NCI-H2107 treated with DMSO at 0.1 percent for 48 hours (cell line): ENCODE results near the gene TIAM1.
"Not testable (repeated sequence)": the region's sequence is repeated elsewhere in the genome, so short reads cannot be mapped to it uniquely, and the experiment has no call there.

Source experiments
- DNase-seq: peaks from one replicate; lab custom pipeline; 2025; ENCODE audit not compliant: unreplicated experiment; lab: John Stamatoyannopoulos, UW

Gene TIAM1

DNA sequence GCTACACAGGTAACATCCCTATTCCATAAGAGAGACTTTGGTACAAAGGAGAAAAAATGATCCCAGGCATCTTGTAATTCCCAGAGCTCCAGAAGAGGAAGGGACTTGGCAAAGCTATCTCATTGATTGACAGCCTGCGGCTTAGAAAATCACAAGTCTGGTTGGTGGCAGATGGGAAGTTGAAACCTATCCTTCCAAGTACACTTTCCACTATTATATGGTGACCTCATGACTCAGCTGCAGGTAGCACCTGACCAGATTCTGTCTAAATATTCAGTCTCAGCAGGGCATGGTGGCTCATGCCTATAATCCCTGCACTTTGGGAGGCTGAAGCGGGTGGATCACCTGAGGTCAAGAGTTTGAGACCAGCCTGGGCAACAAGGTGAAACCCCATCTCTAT is 89.9 kb downstream of the TIAM1 start:
- DNase-seq: no peak

DNA sequence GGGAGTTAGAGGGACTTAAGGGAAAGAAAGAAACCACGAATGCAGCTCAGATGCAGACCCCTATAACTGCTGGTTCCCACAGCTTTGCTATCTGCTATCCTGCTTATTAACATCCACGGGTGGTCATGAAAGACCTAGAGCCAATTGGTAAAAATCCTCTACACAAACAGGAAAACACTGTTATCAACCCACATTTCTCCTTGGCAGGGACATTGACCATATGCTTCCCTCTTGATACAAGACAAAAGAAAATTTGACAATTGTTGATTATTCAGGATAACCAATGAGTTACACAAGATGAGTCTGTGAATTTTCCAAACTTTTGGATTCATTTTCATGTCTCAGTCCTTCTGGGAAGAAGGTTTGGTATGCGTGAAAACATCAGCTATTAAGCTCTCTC is 90.4 kb downstream of the TIAM1 start:
- DNase-seq: no peak

DNA sequence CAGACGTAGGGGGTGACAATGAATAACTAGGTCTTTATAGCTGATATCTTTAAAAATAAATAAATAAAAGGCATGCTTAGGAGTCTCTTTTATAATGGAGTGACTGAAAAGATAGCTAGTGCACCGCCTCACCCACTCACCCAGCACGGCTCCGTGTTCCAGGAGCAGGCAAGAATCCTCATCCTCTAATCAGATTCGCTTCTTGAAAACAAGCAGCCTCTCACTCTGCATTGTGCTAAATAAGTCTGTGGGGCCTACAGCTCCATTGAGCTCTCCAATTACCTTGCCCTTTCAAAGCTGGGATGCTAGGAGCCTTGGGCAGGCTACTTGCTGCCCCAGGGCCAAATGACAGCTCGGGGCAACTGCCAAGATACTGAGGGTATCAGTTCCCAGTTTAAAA is 91.5 kb downstream of the TIAM1 start:
- DNase-seq: no peak

DNA sequence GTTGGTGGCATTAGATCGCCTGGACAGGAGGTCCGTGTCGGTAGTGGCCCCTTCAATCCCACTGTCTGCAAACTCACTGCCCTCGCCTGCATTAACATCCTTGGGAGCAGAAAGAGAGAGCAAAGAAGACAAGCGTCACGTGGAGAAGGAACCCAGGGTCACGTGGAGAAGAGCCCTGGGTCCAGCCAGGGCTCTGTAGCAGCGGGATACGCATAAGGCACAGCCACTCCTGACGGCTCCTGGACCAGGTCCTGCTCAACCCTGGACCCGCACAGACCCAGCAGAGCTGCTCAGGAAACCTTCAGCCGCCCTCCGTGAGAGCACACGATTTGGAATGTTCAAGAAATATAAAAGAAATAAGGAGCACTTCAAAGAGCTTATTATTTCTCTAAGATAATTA is 92.0 kb downstream of the TIAM1 start:
- no peak for DNase-seq

DNA sequence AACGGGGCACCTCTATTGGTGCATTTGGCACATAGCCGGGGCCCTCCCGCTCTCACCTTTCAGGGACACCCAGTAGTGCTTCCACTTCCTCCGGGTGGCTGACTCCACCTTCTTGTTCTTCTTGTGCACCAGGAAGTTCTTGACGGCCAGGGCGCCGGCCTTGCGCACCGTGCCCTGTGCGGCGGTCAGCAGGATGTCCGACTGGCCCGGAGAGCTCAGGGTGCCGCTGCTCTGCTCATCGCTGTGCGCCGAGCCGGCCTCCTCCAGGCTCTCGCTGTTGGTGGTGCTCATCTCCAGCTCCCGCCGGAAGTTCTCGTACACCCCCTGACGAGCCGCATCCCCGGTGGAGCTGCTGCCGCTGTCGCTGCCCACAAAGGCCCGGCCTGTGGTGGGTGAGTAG is 92.4 kb downstream of the TIAM1 start:
- DNase-seq: no peak

DNA sequence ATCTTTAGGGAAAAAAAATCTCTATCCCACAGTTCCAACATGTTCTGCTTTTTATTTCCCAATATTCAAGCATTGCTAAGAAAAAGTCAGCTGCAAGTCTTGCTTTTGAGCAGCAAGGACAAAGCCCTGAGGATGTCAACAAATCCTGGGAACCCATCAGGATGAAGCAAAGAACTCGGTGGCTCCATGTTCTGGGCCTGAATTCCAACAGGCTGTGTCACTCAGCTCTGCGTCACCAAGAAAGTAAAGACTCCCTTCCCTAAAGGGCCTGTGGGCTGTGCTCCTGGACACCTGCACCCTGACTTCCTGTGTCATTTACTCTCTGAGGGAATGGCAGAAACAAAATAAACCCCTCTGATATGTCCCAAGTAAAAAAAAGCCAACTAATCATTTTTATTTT is 95.5 kb downstream of the TIAM1 start:
- DNase-seq: no peak

DNA sequence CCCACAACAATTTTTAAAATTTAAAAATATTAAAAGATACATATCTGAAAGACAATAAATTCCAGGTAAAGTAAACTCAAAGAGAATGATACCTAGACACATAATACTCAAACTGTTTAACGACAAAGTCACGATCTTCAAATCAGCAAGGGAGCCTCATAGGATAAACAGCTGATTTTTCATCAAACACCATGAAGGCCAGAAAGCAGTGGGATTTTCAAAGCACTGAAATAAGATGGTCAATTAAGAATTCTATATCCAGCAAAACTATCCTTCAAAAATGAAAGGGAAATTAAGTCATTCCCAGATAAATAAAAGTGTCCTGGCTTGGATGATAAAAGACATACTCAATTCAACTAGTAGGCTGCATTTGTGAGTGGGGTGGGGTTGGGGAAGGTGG is 100.5 kb downstream of the TIAM1 start:
- no peak for DNase-seq

DNA sequence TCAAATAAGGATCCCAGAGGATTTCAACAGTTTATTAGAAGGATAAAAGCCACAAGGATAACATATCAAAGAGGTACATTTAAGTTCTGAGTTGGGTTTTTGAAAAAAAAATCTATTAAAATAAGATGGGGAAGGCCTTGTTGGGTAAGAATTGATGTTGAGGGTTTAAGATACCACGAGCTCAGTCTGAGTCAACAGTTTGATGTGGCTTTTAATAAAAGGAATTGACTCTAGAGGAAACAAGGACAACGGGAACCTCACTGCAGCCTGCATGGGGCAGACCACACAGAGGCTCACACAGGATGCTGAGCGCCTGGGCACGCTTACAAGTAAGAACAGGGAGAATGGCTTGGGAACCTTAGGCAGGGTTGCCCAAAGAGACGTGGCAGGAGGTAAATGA is 107.5 kb downstream of the TIAM1 start:
- no peak for DNase-seq

DNA sequence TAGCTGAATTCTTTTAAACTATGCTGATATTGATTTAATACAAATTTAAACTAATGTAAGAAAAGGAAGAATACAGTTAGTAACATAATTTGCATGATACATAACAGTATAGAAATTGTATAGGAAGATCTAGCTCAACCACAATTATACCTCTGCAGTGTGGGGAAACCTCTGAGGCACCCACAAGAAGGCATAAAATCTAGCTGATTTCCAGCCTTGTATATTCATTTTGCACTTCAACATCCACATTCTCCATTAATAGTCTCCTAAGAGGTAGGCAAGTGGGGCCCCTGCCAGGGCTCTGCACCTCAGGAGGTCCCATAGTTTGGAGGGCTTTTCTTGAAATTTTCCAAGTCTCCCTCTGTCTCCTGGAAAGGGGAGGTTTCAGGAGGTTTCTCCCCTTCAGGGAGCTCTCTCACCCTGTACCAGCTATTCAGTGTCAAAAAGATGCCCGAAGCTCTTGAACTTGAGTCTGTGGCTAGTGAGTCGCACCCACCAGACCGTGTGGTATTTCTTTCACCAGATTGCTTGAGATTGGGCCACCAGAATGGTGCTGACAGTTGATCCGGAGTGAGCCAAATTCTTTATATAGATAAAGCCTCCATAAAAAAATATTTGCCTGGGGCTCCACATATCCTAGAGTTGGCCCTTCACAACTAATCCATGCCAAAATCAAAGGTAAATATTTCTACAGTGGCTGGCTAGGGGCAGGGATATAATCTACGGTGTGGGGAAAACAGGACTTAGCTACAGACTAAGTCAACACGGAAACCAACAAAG is 108.2 kb downstream of the TIAM1 start:
- DNase-seq: no peak

DNA sequence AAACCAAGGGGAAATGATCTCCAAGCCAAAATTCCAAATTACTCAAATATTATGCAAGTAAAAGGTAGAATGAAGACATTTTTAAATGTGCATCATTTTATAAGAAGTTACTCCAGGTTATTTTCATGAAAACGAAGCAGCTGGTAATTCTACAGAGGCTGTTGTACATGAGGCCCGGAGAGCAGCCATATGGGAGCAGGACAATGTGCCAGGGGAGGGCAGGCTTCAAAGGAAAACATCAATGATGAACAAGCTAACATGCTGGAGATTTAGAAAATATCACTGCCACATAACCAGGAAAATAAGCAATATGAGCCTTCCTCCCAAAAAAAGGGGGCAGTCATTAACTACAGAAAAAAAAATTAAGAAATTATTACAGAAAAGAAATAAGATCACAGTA is 109.1 kb downstream of the TIAM1 start:
- DNase-seq: no peak

DNA sequence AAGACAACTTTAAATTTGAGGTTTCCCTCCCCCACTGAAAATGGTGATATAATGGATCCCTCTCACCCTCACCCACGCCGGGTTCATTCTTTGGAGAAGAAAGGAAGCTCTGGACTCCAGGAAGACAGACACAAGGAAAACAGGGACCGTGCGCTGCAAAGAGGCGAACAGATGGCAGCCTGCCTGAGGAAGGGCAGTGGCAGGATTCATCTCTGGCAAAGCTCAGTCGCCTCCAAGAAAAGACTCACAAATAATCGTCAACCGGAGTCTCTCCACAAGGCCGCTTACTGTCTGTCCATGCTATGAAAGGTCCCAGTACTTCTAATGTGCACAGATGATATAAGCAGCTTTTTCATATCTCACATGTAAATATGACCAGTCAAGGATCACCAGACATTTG is 110.3 kb downstream of the TIAM1 start:
- DNase-seq: no peak

DNA sequence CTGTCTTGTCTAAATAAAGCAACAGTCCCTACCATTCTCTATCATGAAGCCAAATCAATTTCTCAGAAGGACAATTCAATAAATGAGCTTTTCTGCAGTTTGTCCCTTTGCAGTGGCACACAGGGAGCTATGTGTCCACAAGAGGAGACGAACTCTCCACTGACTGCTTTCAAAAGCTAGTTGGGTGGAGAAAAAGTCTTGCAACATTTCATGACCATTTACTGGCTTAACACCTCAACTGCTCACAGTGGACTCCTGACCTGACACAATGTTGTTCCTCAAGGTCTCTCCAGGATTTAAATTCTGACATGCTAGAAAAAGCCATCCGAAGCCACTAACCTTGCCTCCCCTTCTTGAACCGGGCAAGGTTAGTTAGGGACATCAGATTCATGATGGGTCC is 111.7 kb downstream of the TIAM1 start:
- DNase-seq: no peak

DNA sequence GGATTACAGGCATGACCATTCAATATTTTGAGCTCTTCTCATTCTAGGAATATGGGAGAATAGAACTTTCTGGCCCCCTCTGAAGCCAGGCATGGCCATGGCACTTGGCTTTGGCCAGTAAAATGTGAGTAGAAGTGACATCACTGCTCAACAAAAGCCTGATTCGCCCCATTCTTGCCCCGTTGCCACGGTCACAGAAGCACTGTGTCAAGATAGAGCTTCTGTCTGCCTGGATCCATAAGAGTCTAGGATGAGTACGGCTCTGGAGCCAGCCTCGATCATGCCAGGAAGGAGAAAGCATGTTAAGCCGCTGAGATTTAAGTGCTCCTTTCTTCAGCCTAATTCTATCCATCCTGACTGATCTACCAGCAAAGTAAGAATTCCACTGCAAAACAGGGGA is 113.1 kb downstream of the TIAM1 start:
- DNase-seq: no peak

DNA sequence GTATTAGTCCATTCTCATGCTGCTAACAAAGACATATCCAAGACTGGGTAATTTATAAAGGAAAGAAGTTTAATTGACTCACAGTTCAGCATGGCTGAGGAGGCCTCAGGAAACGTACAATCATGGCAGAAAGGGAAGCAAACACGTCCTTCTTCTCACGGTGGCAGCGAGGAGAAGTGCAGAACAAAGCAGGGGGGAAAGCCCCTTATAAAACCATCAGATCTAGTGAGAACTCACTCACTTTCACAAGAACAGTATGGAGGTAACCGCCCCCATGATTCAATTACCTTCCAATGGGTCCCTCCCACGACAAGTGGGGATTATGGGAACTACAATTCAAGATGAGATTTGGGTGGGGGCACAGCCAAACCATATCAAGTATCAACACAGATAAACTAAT is 115.3 kb downstream of the TIAM1 start:
- not testable (repeated sequence) for DNase-seq

DNA sequence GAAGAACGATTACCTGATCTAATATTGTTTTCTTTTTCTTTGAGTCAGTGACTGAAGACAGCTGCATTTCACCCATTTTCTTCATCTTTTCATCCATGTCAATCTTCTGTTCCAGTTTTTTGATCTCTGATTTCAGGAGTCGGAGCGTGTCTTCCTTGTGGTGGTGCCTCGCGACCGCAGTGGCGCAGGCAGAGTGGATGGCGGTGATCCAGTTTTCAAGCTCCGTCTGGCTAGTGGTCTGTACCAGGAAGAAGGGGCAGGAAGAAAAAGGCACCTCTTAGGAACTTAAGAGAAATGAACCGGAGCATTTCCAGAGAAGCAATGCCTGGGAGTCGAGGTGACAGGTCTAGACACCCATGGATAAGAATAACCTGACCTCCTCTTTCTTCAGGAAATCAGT is 118.3 kb downstream of the TIAM1 start:
- DNase-seq: no peak

DNA sequence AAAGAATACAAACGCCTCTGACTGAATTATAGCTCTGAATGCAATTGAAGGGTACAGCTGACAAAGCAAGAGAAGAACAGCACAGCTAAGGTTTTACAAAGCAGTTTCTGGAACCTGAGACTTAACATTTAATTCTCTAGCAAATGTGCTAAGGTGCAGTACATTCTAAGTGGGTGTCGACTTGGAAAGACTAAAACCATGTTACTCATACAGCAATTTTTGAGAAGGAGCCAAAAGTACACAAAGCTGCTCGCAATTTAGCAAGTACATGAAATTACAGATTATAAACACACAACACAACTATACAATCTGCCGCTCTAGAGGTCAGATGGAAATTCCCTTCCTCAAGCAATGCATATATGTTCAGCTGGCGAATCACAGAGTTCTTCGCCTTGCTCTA is 121.9 kb downstream of the TIAM1 start:
- no peak for DNase-seq

DNA sequence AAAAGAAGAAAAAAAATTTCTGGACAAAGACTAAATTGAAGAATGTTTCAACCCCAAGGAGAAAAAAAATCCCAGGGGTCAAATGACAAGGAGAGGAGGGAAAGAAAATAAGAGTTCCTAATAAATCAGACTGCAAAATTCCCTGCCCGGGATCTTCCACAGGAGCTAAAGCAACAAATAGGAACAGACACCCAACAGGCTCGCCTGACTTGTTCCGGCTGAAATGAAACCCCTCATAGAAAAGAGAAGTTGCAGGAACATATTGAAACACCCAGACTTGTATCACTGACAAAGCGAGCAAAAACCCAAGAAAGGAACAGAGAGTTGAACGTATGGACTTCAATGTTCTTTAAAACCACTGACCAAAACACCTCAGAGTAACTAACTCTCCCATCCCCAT is 123.0 kb downstream of the TIAM1 start:
- DNase-seq: no peak

DNA sequence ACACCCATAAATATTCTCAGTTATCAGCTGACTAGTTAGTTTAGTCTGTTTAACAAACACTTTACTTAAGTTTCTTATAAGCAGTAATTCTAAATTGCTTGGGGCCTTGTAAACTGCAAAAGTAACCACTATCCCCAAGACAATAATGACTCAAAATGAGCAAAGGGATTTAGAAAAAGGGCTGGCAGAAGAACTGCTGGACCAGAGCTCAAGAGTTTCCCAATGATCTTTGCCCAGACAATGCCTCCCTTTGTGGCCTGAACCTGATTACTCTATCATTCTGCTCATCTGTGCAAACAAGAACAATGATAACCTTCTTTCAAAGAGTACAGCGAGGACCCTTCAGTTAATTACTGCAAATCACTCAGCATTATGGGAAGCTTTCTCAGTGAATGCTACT is 123.5 kb downstream of the TIAM1 start:
- no peak for DNase-seq

DNA sequence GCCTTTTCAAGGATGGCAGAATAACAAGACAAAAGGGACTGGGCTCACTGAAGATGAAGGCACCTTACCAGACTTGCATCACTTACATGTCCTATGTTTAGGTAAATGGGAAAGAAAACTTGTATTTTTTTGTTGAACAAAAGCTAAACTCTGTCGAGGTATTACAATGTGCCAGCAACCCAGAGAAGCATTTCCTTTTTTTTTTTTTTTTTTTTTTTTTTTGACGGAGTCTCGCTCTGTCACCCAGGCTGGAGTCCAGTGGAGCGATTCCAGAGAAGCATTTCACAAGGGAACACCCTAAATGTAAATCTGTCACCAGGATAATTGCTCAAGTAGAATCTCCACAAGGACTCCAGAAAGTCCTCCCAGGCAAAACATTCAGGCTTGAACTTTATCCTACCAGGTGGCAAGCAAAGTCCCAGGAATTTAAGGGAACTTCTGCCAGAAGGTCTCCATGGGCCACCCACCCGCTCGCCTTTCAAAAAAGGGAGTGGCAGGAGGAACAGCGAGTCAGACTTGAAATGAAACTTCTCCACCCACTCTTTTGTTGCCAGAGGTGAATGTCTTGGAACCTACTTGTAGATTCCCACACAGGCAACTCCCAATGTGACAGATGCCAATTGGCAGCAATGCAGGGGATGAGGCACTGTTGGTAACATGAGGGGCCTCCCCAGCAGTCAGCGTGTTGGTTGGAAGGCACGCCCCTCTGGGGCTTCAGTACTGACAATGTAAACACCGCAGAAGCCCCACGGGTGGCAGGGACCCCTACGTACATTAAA is 125.0 kb downstream of the TIAM1 start:
- DNase-seq: no peak

DNA sequence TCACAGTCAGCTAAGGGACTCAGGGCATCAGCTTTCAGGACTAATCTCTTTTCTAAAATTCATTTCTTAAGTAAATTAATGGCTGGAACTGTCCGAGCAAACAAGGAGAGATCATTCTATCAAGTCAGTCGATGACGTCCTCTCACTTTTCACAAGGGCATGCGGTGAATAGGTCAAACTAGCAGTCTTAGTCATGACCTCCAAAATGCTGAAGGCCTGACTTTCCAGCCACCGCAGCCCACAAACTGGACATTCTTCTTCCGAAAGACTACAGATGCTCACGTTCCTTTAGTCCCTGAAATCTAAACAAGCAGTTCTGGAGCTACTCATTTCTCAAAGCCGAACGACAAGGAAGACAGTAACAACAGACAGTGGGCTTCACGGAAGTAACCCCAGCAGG is 127.9 kb downstream of the TIAM1 start:
- DNase-seq: no peak

DNA sequence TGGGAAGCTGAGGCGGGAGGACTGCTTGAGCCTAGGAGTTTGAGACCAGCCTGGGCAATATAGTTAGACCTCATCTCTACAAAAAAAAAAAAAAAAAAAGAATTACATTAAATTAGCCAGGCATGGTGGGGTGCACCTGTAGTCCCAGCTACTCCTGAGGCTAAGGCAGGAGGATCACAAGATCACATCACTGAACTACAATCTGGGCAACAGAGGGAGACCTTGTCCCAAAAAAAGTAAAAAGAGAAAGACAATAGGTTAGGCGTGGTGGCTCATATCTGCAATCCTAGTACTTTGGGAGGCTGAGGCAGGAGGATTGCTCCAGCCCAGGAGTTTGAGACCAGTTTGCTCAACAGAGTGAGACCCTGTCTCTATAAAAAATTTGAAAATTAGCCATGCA is 130.3 kb downstream of the TIAM1 start:
- no peak for DNase-seq

DNA sequence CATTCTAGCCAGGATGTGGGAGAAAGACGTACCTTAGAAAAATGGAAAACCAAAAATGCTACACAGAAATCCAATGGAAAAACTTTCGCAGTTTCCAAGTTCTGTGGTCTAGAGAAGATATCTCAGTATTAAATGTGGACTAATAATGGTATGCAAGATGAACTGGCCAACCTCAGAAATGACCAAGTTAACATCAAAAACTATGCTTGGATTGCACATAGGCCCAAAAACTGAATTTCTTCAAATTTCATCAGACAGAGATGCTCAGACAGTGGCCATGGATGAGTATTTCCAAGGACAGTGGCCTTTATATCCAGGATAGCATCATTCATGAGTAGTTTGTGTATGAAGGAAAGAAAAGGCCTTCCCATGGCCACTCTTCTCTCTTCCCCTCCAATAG is 132.2 kb downstream of the TIAM1 start:
- no peak for DNase-seq

DNA sequence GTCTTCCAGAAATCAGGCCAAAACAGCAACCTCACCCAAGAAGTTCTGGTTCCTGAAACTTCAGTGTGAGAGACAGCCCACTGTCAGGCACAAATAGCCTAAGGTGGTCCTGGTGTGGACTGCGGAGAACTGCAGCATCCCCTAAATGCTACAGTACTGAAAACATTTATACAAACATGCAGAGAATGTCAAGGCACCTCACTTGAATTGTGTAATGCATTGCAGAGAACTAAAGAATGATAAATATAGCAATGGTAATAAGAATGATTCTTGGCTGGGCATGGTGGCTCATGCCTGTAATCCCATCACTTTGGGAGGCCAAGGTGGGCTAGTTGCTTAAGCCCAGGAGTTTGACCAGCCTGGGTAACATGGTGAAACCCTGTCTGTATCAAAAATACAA is 138.6 kb downstream of the TIAM1 start:
- no peak for DNase-seq
